ENCODE results near the gene TLCD1.

TLCD1 gene

DNA sequence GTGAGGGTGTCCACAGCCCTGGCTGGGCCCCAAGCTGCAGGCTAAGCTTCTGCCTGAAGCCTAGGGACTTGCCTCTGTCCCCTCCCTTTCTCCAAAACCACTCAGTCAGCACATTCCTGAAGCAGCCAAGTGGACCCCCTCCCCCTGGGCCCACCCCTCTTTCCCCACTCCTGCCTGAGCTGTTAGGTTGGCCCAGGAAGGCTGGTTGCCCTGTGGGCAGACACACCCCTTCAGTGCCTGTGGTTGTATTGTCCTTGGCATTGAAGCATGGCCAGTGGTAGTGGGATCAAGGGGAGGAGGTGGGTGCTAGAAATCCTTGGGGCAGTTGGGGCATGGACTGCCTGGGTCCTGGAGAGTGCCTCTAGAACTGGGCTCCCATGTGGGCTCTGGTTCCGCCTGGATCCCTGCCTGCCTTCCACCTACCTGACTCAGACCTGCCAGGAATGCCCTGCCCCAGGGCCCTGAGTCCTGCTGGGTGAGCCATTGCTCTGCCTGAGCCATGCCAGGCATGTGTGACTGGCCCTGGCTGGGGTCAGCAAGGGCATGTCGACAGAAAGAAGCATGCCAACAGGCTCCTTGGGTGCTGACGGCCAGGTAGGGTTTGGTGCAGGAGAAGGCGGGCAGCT, 19.9 kb upstream of the TLCD1 start:
- DNase-seq (ENCODE audit: low read depth) = no peak
- TF ChIP-seq, protein P1, sequence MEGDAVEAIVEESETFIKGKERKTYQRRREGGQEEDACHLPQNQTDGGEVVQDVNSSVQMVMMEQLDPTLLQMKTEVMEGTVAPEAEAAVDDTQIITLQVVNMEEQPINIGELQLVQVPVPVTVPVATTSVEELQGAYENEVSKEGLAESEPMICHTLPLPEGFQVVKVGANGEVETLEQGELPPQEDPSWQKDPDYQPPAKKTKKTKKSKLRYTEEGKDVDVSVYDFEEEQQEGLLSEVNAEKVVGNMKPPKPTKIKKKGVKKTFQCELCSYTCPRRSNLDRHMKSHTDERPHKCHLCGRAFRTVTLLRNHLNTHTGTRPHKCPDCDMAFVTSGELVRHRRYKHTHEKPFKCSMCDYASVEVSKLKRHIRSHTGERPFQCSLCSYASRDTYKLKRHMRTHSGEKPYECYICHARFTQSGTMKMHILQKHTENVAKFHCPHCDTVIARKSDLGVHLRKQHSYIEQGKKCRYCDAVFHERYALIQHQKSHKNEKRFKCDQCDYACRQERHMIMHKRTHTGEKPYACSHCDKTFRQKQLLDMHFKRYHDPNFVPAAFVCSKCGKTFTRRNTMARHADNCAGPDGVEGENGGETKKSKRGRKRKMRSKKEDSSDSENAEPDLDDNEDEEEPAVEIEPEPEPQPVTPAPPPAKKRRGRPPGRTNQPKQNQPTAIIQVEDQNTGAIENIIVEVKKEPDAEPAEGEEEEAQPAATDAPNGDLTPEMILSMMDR (IDR thresholded peaks at IDR 0.05; ENCODE audit: low read length, missing control alignments) = no peak
- H3K4me3 ChIP-seq (replicated peaks; ENCODE audit: low read depth, low read length) = peak overlapping the region; percentile 94

DNA sequence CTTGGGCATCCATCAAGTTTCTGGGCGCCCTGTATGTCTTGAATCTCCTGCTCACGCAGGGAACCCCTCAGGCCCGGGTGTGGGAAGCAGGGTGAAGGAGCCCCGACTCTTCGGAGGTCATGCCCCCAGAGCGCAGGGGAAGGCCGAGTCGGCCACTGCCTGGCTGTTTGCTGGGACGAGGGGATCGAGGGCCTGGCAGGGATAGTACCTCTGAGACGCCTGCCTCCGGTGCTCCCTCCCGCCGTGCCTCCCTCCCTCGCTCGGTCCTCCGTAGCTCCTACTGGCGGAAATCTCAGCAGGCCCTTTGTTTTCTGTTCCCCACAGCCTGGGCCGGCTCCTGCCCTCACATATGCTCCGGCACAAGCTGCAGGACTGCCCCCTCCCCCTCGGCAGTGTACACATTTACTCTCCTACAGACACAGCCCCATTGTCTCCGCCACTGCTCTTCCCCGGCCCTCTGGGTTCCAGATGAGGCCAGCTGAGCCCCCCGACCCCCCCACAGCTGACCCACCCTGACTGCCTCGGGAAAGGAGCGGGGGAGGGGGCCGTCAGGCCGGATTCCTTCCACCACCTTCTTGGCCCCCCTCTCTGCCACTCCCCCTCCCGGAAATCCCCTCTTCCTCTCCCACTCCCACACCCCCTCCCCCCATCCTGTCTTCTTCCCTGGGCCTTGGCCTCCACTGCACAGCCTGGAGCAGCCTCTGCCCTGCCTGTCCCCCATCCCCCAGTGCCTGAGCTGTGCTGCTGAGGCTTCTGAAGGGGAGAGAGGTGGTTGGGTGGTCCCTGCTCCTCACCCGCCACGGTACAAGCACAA, 19.1 kb upstream of the TLCD1 start:
- peak; percentile 74 for DNase-seq (ENCODE audit: low read depth)
- TF ChIP-seq, protein P1 (IDR thresholded peaks at IDR 0.05; ENCODE audit: low read length, missing control alignments) = no peak
- H3K4me3 ChIP-seq (replicated peaks; ENCODE audit: low read depth, low read length) = peak overlapping the region; percentile 94

DNA sequence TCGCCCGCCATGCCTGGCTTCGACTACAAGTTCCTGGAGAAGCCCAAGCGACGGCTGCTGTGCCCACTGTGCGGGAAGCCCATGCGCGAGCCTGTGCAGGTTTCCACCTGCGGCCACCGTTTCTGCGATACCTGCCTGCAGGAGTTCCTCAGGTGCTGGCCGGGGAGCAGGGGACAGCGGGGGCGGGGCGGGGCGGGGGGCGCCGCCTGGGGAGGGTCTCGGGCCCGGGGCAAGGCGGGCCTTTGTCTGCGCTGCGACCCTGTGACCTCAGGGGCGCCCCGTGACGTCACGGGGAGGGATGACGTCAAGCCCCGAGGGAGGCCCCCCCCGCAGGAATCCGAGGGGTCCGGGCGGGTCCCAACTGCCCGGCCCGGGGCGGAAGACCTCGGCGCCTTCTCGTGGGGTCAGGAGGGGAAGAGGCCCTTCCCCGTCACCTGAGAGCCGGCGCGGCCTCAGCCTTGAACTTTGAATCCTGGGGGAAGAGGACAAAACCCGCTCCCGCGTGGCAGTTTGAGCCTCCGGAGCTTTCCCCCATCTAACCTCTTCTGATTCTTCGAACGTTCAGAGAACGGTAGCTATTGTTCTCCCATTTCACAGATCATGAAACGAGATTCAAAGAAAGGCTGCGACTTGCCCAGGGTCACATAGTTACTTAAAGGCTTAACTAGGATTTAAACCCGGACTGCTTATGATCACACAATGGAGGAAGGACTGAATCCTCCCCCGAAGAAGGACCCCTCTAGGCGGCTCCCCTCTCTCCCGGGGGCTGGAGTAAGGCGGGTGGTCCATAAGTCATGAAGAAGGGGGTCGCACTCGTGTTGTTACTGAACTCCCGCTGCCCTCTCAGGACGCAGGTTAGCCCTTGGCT, 18.3 kb upstream of the TLCD1 start:
- TF ChIP-seq, protein P1 (IDR thresholded peaks at IDR 0.05; ENCODE audit: low read length, missing control alignments) = no peak
- peak; percentile 53 for DNase-seq (ENCODE audit: low read depth)
- H3K4me3 ChIP-seq (replicated peaks; ENCODE audit: low read depth, low read length) = peak overlapping the region; percentile 94

DNA sequence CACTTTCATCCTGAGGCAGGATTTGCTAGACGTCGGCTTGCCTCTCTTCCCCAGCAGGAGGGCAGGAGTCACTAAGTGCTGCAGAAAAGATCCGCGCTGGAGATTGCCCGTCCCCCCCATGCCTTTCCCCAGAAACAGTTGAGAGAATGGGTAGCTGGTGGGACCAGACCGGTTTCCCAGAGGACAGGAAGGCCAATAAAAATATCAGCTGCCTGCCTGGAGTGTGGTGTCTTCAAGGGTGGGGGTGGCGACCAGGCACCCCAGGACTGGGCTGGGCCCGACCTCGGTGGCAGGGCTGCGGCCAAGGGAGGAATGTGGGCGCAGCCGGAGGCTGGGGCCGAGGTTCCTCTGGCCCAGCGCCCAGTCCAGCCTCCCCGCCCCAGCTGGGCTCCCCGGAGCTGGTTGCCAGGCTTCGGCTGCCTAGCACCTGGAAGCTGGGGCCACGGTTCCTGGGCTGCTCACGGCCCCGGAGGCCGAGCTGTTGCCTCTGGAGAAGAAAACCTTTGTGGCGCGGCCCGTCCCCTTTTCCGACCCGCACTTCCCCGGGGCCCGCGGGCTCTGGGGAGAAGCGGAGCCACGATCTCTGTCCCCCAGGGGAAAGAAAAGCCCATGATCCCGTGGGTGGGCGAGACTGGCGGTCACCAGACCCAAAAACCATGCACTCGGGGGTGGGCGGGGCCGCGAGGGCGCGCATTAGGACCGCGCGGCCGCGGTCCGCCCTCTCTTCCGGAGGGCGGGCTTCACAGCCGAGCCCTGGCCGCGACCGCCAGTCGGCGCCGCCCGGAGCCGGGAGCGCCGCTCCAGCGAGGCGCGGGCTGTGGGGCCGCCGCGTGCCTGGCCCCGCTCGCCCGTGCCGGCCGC, 17.4 kb upstream of the TLCD1 start, which contains the start of gene TRAF4:
Gene TRAF4, plus strand, starts transcription at position 769 of the 861 bp plus-strand sequence. CDS start 102 bp downstream, outside the sequence.
- peak; percentile 75 for DNase-seq (ENCODE audit: low read depth)
- peak within 1 kb of the TSS; percentile 94 for H3K4me3 ChIP-seq (replicated peaks; ENCODE audit: low read depth, low read length)
- TF ChIP-seq, protein P1 (IDR thresholded peaks at IDR 0.05; ENCODE audit: low read length, missing control alignments) = no peak

DNA sequence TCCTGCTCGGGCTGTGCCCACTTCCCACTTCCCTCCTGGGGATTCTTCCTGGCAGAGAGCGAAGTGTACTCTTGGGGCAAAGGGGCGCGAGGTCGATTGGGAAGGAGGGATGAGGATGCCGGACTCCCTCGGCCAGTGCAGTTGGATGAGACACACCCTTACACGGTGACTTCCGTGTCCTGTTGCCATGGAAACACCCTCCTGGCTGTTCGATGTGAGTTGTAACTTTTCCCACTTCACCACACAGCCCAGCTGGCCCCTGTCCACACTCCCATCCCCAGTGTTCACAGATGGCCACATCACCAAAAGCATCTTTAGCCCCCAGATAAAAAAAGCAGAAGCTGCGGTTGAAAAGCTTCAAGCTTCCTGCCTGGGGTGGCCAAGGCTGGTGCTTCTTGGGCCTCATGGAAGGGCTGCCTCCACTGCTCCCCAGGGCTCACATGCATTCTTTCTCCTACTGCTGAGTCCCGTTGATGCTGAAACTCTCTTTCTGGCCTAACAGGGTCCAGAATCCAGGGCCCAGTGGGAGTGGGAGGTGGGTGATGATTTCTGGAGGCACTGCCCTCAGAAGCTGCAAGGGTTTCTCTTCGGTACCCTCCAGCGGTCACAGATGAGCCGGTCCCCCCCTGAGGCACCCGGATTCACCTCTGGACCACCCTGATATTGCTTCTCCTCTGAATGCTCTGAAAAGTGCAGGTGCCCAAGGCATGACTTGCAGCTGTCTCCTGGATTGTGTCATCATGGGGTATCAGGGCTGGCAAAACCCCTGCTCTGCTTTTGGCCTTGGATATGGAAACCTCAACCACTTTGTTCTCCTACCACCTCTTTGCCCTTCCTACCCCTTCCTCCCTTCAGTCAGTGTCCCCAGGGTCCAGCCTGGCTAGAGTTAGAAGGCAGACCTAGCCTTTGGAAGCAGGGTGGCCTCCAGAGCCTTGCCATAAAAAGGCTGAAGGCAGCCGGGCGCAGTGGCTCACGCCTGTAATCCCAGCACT, 15.6 kb upstream of the TLCD1 start:
- DNase-seq (ENCODE audit: low read depth) = no peak
- no peak overlapping the region for H3K4me3 ChIP-seq (replicated peaks; ENCODE audit: low read depth, low read length)
- TF ChIP-seq, protein P1 (IDR thresholded peaks at IDR 0.05; ENCODE audit: low read length, missing control alignments) = no peak
